Measurements from ENCODE around the gene HDAC9.

- no peak for TF ChIP-seq CTCF (IDR thresholded peaks at IDR 0.05 in 2 of 3, conservative IDR thresholded peaks at IDR 0.05 in 1 of 3; ENCODE audit: borderline replicate concordance in 1 of 3, insufficient read depth in 1 of 3, low read depth in 2 of 3, low read length in 2 of 3)
- no peak for TF ChIP-seq POLR2A (IDR thresholded peaks at IDR 0.05; ENCODE audit: borderline replicate concordance, extremely low read depth, insufficient read depth, insufficient read length)
- TF ChIP-seq MAX (IDR thresholded peaks at IDR 0.05): no peak
- no peak for TF ChIP-seq SIN3A (IDR thresholded peaks at IDR 0.05; ENCODE audit: low read depth)
- TF ChIP-seq SP1 (IDR thresholded peaks at IDR 0.05; ENCODE audit: low read depth): no peak
- TF ChIP-seq REST (IDR thresholded peaks at IDR 0.05; ENCODE audit: low read depth): no peak
- no peak for TF ChIP-seq POLR2AphosphoS5 (IDR thresholded peaks at IDR 0.05; ENCODE audit: low read depth, low read length)
- no peak for TF ChIP-seq ZNF274 (IDR thresholded peaks at IDR 0.05; ENCODE audit: low read depth, low read length)
- TF ChIP-seq TCF7L2 (IDR thresholded peaks at IDR 0.05; ENCODE audit: borderline replicate concordance, extremely low read depth, insufficient read depth, insufficient read length): no peak
Measured at GRCh38 chr7:18593602-18594279, 98.2 kb downstream of the HDAC9 start.
